ENCODE results near the gene FGF2. TPM values are rescaled to one million over a fixed set of nuclear protein-coding genes. Genes with fewer than 3 reads are reported as not detected.
"Not testable (repeated sequence)": the region's sequence is repeated elsewhere in the genome, so short reads cannot be mapped to it uniquely, and the experiment has no call there.

Gene FGF2
- total RNA-seq, 1 experiment from 2014 or later = 99.0 TPM

DNA sequence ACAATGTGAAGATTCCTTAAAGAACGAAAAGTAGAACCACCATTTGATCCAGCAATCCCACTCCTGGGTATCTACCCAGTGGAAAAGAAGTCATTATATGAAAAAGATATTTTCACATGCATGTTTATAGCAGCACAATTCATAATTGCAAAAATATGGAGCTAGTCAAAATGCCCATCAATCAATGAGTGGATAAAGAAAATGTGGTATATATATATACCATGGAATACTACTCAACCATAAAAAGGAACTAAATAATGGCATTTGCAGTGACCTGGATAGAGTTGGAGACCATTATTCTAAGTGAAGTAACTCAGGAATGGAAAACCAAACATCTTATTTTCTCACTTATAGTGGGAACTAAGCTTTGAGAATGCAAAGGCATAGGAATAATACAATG is 39.7 kb upstream of the FGF2 start:
- not testable (repeated sequence) for H3K79me1 ChIP-seq (ENCODE audit: insufficient read depth, low read depth, low read length, poor library complexity, severe bottlenecking); H3K4ac ChIP-seq (ENCODE audit: low read depth, low read length); H2BK20ac ChIP-seq (ENCODE audit: low read depth, low read length, poor library complexity, severe bottlenecking); H4K5ac ChIP-seq (ENCODE audit: insufficient read length, low read depth, low read length); H3K27me3 ChIP-seq (ENCODE audit: insufficient read depth, low read length); H3K9me3 Mint-ChIP-seq; H3K79me2 ChIP-seq (ENCODE audit: insufficient read depth, low read length); H3K56ac ChIP-seq (ENCODE audit: insufficient read length, low read depth, low read length); H3K18ac ChIP-seq (ENCODE audit: insufficient read length, low read depth, low read length); H3K14ac ChIP-seq (ENCODE audit: insufficient read depth, low read length); H2BK12ac ChIP-seq (ENCODE audit: insufficient read length, low read depth, low read length); DNase-seq; H3K27ac Mint-ChIP-seq; H3K9me3 ChIP-seq (ENCODE audit: control insufficient read depth, low read depth, low read length); H3K23me2 ChIP-seq (ENCODE audit: insufficient read length, low read depth, low read length, poor library complexity, severe bottlenecking); H2AK5ac ChIP-seq (ENCODE audit: insufficient read length, low read length); H2BK15ac ChIP-seq (ENCODE audit: low read depth, low read length); H3K4me2 ChIP-seq (ENCODE audit: insufficient read depth, insufficient read length, low read length); H4K20me1 ChIP-seq (ENCODE audit: control insufficient read depth, insufficient read depth, insufficient read length); H4K8ac ChIP-seq (replicated peaks; ENCODE audit: insufficient read length, low read depth, low read length); H4K91ac ChIP-seq (ENCODE audit: insufficient read length, low read depth, low read length); H3K4me3 Mint-ChIP-seq; H3K23ac ChIP-seq (ENCODE audit: insufficient read length, low read depth, low read length); H3K27ac ChIP-seq (ENCODE audit: insufficient read length, low read depth, low read length); H2BK5ac ChIP-seq (ENCODE audit: insufficient read length, low read length); H3T11ph ChIP-seq (ENCODE audit: low read length); H3K9ac ChIP-seq (ENCODE audit: extremely low read depth, insufficient read length, low read length); H3K27me3 Mint-ChIP-seq (ENCODE audit: low read depth); H2BK120ac ChIP-seq (ENCODE audit: low read depth, low read length, poor library complexity, severe bottlenecking); H2AFZ ChIP-seq (ENCODE audit: low read length)
- no CpG with 5 or more reads among the region's 1 CpG for WGBS (ENCODE audit: extremely low coverage, insufficient read length, low lambda C conversion rate)
- H3K36me3 Mint-ChIP-seq (ENCODE audit: insufficient read depth in 1 of 3, low read depth in 3 of 3) = peaks cover 0 to 20% (median 7%) of the 10 kb centered on the region in 3 experiments; a peak in 4 of 7 replicates
- H3K4me1 Mint-ChIP-seq = peaks cover 76 to 79% of the 10 kb centered on the region in 2 experiments
- peaks cover 22% of the 10 kb centered on the region; the same call in 1 of the 2 replicates for H3K4me1 ChIP-seq (ENCODE audit: insufficient read depth, low read length)

Measured in H9 (cell line).